Natural killer cell (primary cell): ENCODE measurements around the gene CFP. TPM values are rescaled to one million over a fixed set of nuclear protein-coding genes. Genes with fewer than 3 reads are reported as not detected.
"Not testable (repeated sequence)": the region's sequence is repeated elsewhere in the genome, so short reads cannot be mapped to it uniquely, and the experiment has no call there.

Experiments
- ATAC-seq, 3 donors: fragments of 150-1000 bp in 2 of 3; fragments of 200-7000 bp in 1 of 3; cut with Tn5 transposase; 1 replicate in 1 of 3; 2 replicates in 2 of 3; pipeline ENCODE4 v1.10.0; 2021; ENCODE audit warnings: mild to moderate bottlenecking in 2 of 3, moderate library complexity in 2 of 3
- DNase-seq, 2 donors: peaks; one replicate each; pipeline versions ENCODE4 v3.0.0 to v3.0.0-alpha.2; 2013 to 2021; ENCODE audit warnings: mixed read lengths in 1 of 2
- H3K27ac ChIP-seq: one replicate; pipeline ENCODE4 v1.5.1; 2013; ENCODE audit warnings: mild to moderate bottlenecking, low read length
- H3K27me3 ChIP-seq: one replicate; pipeline ENCODE4 v1.6.1; 2013; ENCODE audit warnings: low read length; ENCODE audit not compliant: control insufficient read depth, insufficient read depth
- H3K36me3 ChIP-seq: one replicate; pipeline ENCODE4 v1.6.1; 2013; ENCODE audit warnings: low read length; ENCODE audit not compliant: control insufficient read depth, insufficient read depth
- H3K4me1 ChIP-seq: one replicate; pipeline ENCODE4 v1.6.1; 2013; ENCODE audit warnings: low read length; ENCODE audit not compliant: control insufficient read depth, insufficient read depth
- H3K4me3 ChIP-seq: one replicate; pipeline ENCODE4 v1.5.1; 2013; ENCODE audit warnings: low read length
- H3K9me3 ChIP-seq: one replicate; pipeline ENCODE4 v1.6.1; 2013; ENCODE audit warnings: low read length; ENCODE audit not compliant: control insufficient read depth, insufficient read depth
- H3K27ac Mint-ChIP-seq, 2 donors: one replicate each; pipeline ENCODE4 v1.8.0; 2022; ENCODE audit warnings: mild to moderate bottlenecking in 2 of 2, mixed read lengths in 2 of 2, moderate library complexity in 1 of 2
- H3K27me3 Mint-ChIP-seq, 2 donors: one replicate each; pipeline ENCODE4 v1.8.0; 2022; ENCODE audit warnings: low read depth in 2 of 2, mixed read lengths in 2 of 2
- H3K36me3 Mint-ChIP-seq: one replicate; pipeline ENCODE4 v1.8.0; 2022; ENCODE audit warnings: mixed read lengths
- H3K4me1 Mint-ChIP-seq, 2 donors: one replicate each; pipeline ENCODE4 v1.8.0; 2022; ENCODE audit warnings: mixed read lengths in 2 of 2
- H3K4me3 Mint-ChIP-seq: one replicate; pipeline ENCODE4 v1.8.0; 2022; ENCODE audit warnings: mild to moderate bottlenecking, moderate library complexity, mixed read lengths
- H3K9me3 Mint-ChIP-seq, 2 donors: one replicate each; pipeline ENCODE4 v1.8.0; 2022; ENCODE audit warnings: mixed read lengths in 2 of 2
- CTCF ChIP-seq: fragments of 200-600 bp; IDR thresholded peaks from one replicate; pipeline ENCODE4 v1.8.0; 2022; ENCODE audit warnings: antibody characterized with exemption
- WGBS: methylation state at CpG from one replicate; pipeline ENCODE4 v1.1.7; 2013; ENCODE audit warnings: missing lambda C conversion rate; ENCODE audit not compliant: insufficient coverage; 5-methylcytosine and 5-hydroxymethylcytosine counted together
- intact Hi-C: fragments of 100-400 bp; cut with micrococcal nuclease; formaldehyde crosslinking; loops from one replicate; pipeline ENCODE4 v1.14.2; 2022
- total RNA-seq, 4 donors: library from RNA; stranded (reverse); fragments of 120-200 nt in 1 of 4; gene quantifications; one replicate each; pipeline versions ENCODE4 v1.2.3 to v1.2.4, GENCODE V29; 2013 to 2022

Gene CFP
- total RNA-seq, 3 donors from 2014 or later (not counting 1 experiment from before 2014, with no cell fraction given), result 9.0 to 21.1 (median 19.3) TPM

- Mint-ChIP-seq H3K9me3 (no peaks in the 10 kb centered on the region), H3K27ac (no peak overlapping the region), H3K4me3 (no peak overlapping the region), H3K27me3 (peaks cover 0 to 2% of the 10 kb centered on the region in 2 donors), H3K36me3 (no peaks in the 10 kb centered on the region), H3K4me1 (no peaks in the 10 kb centered on the region)
- intact Hi-C loops, result no loop called here
- Histone ChIP-seq H3K36me3 (no peaks in the 10 kb centered on the region), H3K27me3 (no peaks in the 10 kb centered on the region), H3K27ac (no peak overlapping the region), H3K4me3 (no peak overlapping the region), H3K9me3 (no peaks in the 10 kb centered on the region), H3K4me1 (no peaks in the 10 kb centered on the region)
- ATAC-seq, result no peak
- no peak for TF ChIP-seq CTCF
- no peak for DNase-seq
These were observed 22.6 kb downstream of the CFP start for GRCh38 chrX:47607091-47607490.

GRCh38 chrX:47605024-47605423 is 24.7 kb downstream of the CFP start:
- Histone ChIP-seq H3K27me3 (no peaks in the 10 kb centered on the region), H3K27ac (no peak overlapping the region), H3K4me1 (no peaks in the 10 kb centered on the region), H3K4me3 (no peak overlapping the region), H3K36me3 (no peaks in the 10 kb centered on the region), H3K9me3 (no peaks in the 10 kb centered on the region)
- DNase-seq (no peak), ATAC-seq (no peak)
- Mint-ChIP-seq H3K4me3 (no peak overlapping the region), H3K4me1 (no peaks in the 10 kb centered on the region), H3K27me3 (peaks cover 3 to 18% of the 10 kb centered on the region in 2 donors), H3K36me3 (peaks cover 9% of the 10 kb centered on the region), H3K9me3 (no peaks in the 10 kb centered on the region), H3K27ac (no peak overlapping the region)
- WGBS, result 63% methylated on average over 6 of the region's 9 CpGs
- intact Hi-C loops, result no loop called here
- no peak for TF ChIP-seq CTCF

DNA sequence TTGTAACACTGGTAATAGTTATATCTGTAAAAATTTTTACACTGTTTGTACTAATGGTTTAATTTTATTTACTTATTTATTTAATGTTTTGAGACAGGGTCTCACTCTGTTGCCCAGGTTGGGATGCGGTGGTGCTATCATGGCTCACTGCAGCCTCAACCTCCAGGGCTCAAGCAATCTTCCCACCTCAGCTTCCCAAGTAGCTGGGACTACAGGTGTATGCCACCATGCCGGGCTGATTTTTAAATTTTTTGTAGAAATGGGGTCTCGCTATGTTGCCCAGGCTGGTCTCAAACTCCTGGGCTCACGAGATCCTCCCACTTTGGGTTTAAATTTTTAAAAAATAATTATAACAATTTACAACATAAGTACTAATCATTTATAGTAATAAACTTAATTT is 26.6 kb downstream of the CFP start:
- H3K27me3 ChIP-seq, H3K9me3 Mint-ChIP-seq, H3K4me3 ChIP-seq, H3K27ac Mint-ChIP-seq, H3K9me3 ChIP-seq, intact Hi-C loops, H3K36me3 ChIP-seq, ATAC-seq, H3K4me3 Mint-ChIP-seq, DNase-seq, H3K27ac ChIP-seq, H3K4me1 ChIP-seq, H3K4me1 Mint-ChIP-seq: not testable (repeated sequence)
- H3K36me3 Mint-ChIP-seq, result peaks cover 16% of the 10 kb centered on the region
- H3K27me3 Mint-ChIP-seq, result peaks cover 3 to 26% of the 10 kb centered on the region in 2 donors
- no CpG with 5 or more reads among the region's 4 CpGs for WGBS

DNA sequence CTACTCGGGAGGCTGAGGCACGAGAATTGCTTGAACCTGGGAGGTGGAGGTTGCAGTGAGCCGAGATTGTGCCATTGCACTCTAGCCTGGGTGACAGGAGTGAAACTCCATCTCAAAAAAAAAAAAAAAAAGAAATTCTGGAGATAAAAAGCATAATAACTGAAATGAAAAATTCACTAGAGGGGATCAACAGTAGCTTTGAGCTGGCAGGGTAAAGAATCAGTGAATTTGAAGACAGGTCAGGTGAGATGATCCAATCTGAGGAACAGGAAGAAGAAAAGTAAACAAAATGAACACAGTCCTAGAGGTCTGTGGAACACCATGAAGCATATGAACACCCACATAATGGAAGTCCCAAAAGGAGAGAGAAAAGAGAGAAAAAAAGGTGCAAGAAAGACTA is 32.5 kb downstream of the CFP start:
- Histone ChIP-seq H3K4me1 (no peaks in the 10 kb centered on the region), H3K9me3 (peaks cover 4% of the 10 kb centered on the region), H3K36me3 (no peaks in the 10 kb centered on the region), H3K27ac (no peak overlapping the region), H3K4me3 (no peak overlapping the region), H3K27me3 (no peaks in the 10 kb centered on the region)
- peaks cover 3 to 26% of the 10 kb centered on the region in 2 donors for H3K27me3 Mint-ChIP-seq
- H3K4me3 Mint-ChIP-seq, result no peak overlapping the region
- H3K4me1 Mint-ChIP-seq, result peaks cover 8 to 9% of the 10 kb centered on the region in 2 donors
- 89% methylated on average over 2 of the region's 3 CpGs for WGBS
- no peak overlapping the region for H3K27ac Mint-ChIP-seq
- peaks cover 22% of the 10 kb centered on the region for H3K36me3 Mint-ChIP-seq
- no peak for DNase-seq
- intact Hi-C loops, result no loop called here
- peaks cover 3 to 4% of the 10 kb centered on the region in 2 donors for H3K9me3 Mint-ChIP-seq
- no peak for TF ChIP-seq CTCF
- ATAC-seq, result no peak
